ENCODE results near the gene MRPL23. TPM values are rescaled to one million over a fixed set of nuclear protein-coding genes. Genes with fewer than 3 reads are reported as not detected.

MRPL23 gene
- total and polyA plus RNA-seq, 2 donors (not counting 3 experiments of a cell fraction or from before 2014, with no cell fraction given) = 72.7 to 222 TPM

- no peaks in the 10 kb centered on the region for H3K79me2 ChIP-seq (ENCODE audit: control insufficient read depth, insufficient read depth, low read length)
- dilution Hi-C loops (cut with MboI; ENCODE audit: extremely low pct_ligation_motif_present, low sequenced_read_pairs) (no loop called here), intact Hi-C loops (cut with micrococcal nuclease) (loop anchor here (2.0 kb wide), 1 partner anchor 27 kb away; no protein-coding TSS in a partner anchor)
- TF ChIP-seq GATA2 (IDR thresholded peaks at IDR 0.05; ENCODE audit: insufficient read depth, insufficient read length, low read depth, low read length) (no peak), MAX (IDR thresholded peaks at IDR 0.05; ENCODE audit: insufficient read depth, insufficient read length) (no peak), EZH2 (IDR thresholded peaks at IDR 0.05; ENCODE audit: borderline replicate concordance, low read depth, low read length, severe bottlenecking) (no peak), MYC (IDR thresholded peaks at IDR 0.05; ENCODE audit: low read depth, low read length) (no peak), POLR2A (IDR thresholded peaks at IDR 0.05; ENCODE audit: low read depth, low read length) (no peak), FOS (IDR thresholded peaks at IDR 0.05; ENCODE audit: borderline replicate concordance, insufficient read depth, low read length) (no peak), JUN (IDR thresholded peaks at IDR 0.05; ENCODE audit: borderline replicate concordance, insufficient read depth, insufficient read length, low read depth) (no peak), POLR2AphosphoS5 (IDR thresholded peaks at IDR 0.05; ENCODE audit: insufficient read depth, low read depth, low read length) (no peak)
- TF ChIP-seq, protein P1, sequence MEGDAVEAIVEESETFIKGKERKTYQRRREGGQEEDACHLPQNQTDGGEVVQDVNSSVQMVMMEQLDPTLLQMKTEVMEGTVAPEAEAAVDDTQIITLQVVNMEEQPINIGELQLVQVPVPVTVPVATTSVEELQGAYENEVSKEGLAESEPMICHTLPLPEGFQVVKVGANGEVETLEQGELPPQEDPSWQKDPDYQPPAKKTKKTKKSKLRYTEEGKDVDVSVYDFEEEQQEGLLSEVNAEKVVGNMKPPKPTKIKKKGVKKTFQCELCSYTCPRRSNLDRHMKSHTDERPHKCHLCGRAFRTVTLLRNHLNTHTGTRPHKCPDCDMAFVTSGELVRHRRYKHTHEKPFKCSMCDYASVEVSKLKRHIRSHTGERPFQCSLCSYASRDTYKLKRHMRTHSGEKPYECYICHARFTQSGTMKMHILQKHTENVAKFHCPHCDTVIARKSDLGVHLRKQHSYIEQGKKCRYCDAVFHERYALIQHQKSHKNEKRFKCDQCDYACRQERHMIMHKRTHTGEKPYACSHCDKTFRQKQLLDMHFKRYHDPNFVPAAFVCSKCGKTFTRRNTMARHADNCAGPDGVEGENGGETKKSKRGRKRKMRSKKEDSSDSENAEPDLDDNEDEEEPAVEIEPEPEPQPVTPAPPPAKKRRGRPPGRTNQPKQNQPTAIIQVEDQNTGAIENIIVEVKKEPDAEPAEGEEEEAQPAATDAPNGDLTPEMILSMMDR (IDR thresholded peaks at IDR 0.05; ENCODE audit: extremely low read depth in 1 of 2, insufficient read depth in 1 of 2, low read depth in 1 of 2, low read length in 2 of 2) = no peak
- H3K9me1 ChIP-seq (replicated peaks; ENCODE audit: control insufficient read depth, extremely low read depth, insufficient read depth, low read length) = no peaks in the 10 kb centered on the region
- no peaks in the 10 kb centered on the region for H3K36me3 ChIP-seq (ENCODE audit: control insufficient read depth in 2 of 2, extremely low read depth in 1 of 2, insufficient read depth in 2 of 2, low read length in 2 of 2)
- no peak overlapping the region for H3K27ac ChIP-seq (ENCODE audit: insufficient read depth, low read depth, low read length)
- DNase-seq (ENCODE audit: low read depth, low spot score) = no peak
- H3K4me2 ChIP-seq (ENCODE audit: insufficient read depth, low read length) = no peak overlapping the region
- no peaks in the 10 kb centered on the region for H4K20me1 ChIP-seq (replicated peaks; ENCODE audit: control insufficient read depth, extremely low read depth, insufficient read depth, low read length)
- BruUV-seq (replicated peaks) = no TSS peak
- no peaks in the 10 kb centered on the region for H3K4me1 ChIP-seq (ENCODE audit: control insufficient read depth, extremely low read depth, insufficient read depth, low read length)
- H2AFZ ChIP-seq (ENCODE audit: low read depth, low read length) = no peak overlapping the region
- no peak overlapping the region for H3K9ac ChIP-seq (replicated peaks; ENCODE audit: extremely low read depth, insufficient read depth, low read length)
- no peak for FAIRE-seq
- no peaks in the 10 kb centered on the region for H3K27me3 ChIP-seq (ENCODE audit: control insufficient read depth in 2 of 2, insufficient read depth in 2 of 2, low read length in 2 of 2)
- H3K9me3 ChIP-seq (replicated peaks; ENCODE audit: control insufficient read depth, insufficient read depth, low read length) = no peaks in the 10 kb centered on the region
- POLR2A ChIA-PET = no interaction called here
- CTCF ChIA-PET = interaction anchor here (1.8 kb wide), 1 partner anchor 241 kb away, joined by 4 read pairs; no protein-coding TSS in a partner anchor
- no peak overlapping the region for H3K4me3 ChIP-seq (replicated peaks in 1 of 3; ENCODE audit: insufficient read depth in 1 of 3, low read depth in 1 of 3, low read length in 3 of 3)
Observed at GRCh38 chr11:1935156-1936071, 11.7 kb upstream of the MRPL23 start.
